ENCODE results near the gene COTL1. TPM values are rescaled to one million over a fixed set of nuclear protein-coding genes. Genes with fewer than 3 reads are reported as not detected.

Gene COTL1
- total and polyA plus RNA-seq, 9 of the 15 experiments (the other 6 are each of a cell fraction or from before 2014, with no cell fraction given) = 27.7 to 185 (median 72.5) TPM

GRCh38 chr16:84610376-84610775, 7.5 kb downstream of the COTL1 start (continued):
- TF ChIP-seq, protein P1, sequence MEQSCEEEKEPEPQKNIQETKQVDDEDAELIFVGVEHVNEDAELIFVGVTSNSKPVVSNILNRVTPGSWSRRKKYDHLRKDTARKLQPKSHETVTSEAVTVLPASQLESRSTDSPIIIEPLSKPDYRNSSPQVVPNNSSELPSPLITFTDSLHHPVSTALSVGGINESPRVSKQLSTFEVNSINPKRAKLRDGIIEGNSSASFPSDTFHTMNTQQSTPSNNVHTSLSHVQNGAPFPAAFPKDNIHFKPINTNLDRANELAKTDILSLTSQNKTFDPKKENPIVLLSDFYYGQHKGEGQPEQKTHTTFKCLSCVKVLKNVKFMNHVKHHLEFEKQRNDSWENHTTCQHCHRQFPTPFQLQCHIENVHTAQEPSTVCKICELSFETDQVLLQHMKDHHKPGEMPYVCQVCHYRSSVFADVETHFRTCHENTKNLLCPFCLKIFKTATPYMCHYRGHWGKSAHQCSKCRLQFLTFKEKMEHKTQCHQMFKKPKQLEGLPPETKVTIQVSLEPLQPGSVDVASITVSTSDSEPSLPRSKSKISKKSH (CRISPR knock-in tag; IDR thresholded peaks at IDR 0.05) = no peak
- no peak for TF ChIP-seq E2F8 (IDR thresholded peaks at IDR 0.05; ENCODE audit: low read depth, partially characterized antibody)
- TF ChIP-seq E4F1 (CRISPR knock-in tag; IDR thresholded peaks at IDR 0.05; ENCODE audit: borderline replicate concordance) = no peak
- no peak for TF ChIP-seq ZNF184 (CRISPR knock-in tag; IDR thresholded peaks at IDR 0.05)
- no peak for TF ChIP-seq TFAP4 (CRISPR knock-in tag; IDR thresholded peaks at IDR 0.05; ENCODE audit: borderline replicate concordance)
- peak; percentile 48; the same call in 1 of the 2 replicates for TF ChIP-seq RAD51 (IDR thresholded peaks at IDR 0.05; ENCODE audit: borderline replicate concordance, low read depth)

Measured in K562 (cell line).